NT2/D1 (cell line): ENCODE results near the gene ALMS1.
"Not testable (repeated sequence)": the region's sequence is repeated elsewhere in the genome, so short reads cannot be mapped to it uniquely, and the experiment has no call there.

Experiments
- DNase-seq: peaks from one replicate; pipeline ENCODE4 v3.0.0-alpha.2; 2011; ENCODE audit warnings: low read depth, low spot score
- H3K27me3 ChIP-seq: 2 replicates; pipeline ENCODE4 v1.6.0; 2011; ENCODE audit warnings: mild to moderate bottlenecking; ENCODE audit not compliant: insufficient read length, insufficient read depth
- H3K36me3 ChIP-seq: 2 replicates; pipeline ENCODE4 v1.6.1; 2011; ENCODE audit warnings: mild to moderate bottlenecking, low read length, mixed read lengths; ENCODE audit not compliant: insufficient read depth, insufficient read length
- H3K4me1 ChIP-seq: 2 replicates; pipeline ENCODE4 v1.5.1; 2011; ENCODE audit not compliant: insufficient read depth, insufficient read length
- H3K4me3 ChIP-seq: 2 replicates; pipeline ENCODE4 v1.5.1; 2011; ENCODE audit warnings: low read depth; ENCODE audit not compliant: insufficient read length
- H3K9ac ChIP-seq: 2 replicates; pipeline ENCODE4 v1.6.0; 2011; ENCODE audit warnings: low read depth; ENCODE audit not compliant: insufficient read length
- H3K9me3 ChIP-seq: 2 replicates; pipeline ENCODE4 v1.5.1; 2011; ENCODE audit warnings: mild to moderate bottlenecking, low read length; ENCODE audit not compliant: insufficient read depth
- SUZ12 ChIP-seq: IDR thresholded peaks from 2 replicates; pipeline ENCODE4 v1.6.1; 2011; ENCODE audit not compliant: insufficient read length, insufficient read depth; ENCODE audit errors: extremely low read depth
- YY1 ChIP-seq: IDR thresholded peaks from 2 replicates; pipeline ENCODE4 v1.6.1; 2011; ENCODE audit not compliant: insufficient read length, insufficient read depth
- ZNF274 ChIP-seq: IDR thresholded peaks from 2 replicates; pipeline ENCODE4 v1.6.1; 2011; ENCODE audit warnings: mild to moderate bottlenecking, low read depth, low read length

Gene ALMS1

DNA sequence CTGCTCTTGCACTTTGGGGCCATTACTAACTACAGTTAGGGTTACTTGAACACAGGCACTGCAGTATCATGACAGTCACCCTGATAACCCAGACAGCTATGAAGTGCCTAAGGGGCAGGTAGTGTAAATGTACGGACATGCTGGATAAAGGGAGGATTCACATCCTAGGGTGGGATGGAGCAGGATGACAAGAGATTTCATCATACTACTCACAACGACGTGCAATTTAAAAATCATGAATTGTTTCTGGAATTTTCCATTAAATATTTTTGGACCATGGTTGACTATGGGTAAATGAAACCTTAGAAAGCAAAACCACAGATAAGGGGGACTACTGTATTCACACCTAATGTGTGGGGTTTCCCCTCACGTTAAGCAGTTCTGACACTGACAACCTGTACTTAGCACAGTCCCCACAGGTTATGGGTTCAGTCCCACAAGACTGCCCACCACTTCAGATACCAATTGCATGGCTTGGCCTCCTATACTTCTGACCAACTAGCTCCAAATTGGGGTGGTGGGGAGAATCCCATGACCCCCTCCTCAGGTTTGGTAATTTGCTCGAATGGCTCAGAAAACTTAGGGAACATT is 180.7 kb downstream of the ALMS1 start:
- Histone ChIP-seq H3K4me1 (no peaks in the 10 kb centered on the region), H3K9me3 (no peaks in the 10 kb centered on the region), H3K36me3 (peaks cover 3% of the 10 kb centered on the region), H3K27me3 (no peaks in the 10 kb centered on the region), H3K4me3 (no peak overlapping the region), H3K9ac (no peak overlapping the region)
- DNase-seq: no peak
- TF ChIP-seq ZNF274: no peak
- TF ChIP-seq YY1: no peak
- TF ChIP-seq SUZ12: no peak

DNA sequence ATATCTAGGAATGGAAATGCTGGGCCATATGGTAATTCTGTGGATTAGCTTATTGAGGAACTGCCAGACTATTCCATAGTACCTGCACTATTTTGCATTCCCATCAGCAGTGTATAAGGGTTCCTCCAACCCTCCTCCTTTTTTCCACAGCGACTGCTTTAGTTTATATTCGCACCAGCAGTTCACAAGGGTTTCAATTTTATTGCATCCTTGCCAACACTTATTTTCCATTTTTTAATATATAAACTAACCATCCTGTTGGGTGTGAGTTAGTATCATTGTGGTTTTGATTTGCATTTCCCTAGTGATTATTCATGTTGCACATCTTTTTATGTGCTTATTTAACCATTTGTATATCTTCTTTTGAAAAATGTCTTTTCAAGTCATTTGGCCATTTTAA is 189.6 kb downstream of the ALMS1 start:
- H3K36me3 ChIP-seq: peaks cover 6% of the 10 kb centered on the region
- TF ChIP-seq SUZ12: no peak
- no peak for TF ChIP-seq ZNF274
- no peak for TF ChIP-seq YY1

DNA sequence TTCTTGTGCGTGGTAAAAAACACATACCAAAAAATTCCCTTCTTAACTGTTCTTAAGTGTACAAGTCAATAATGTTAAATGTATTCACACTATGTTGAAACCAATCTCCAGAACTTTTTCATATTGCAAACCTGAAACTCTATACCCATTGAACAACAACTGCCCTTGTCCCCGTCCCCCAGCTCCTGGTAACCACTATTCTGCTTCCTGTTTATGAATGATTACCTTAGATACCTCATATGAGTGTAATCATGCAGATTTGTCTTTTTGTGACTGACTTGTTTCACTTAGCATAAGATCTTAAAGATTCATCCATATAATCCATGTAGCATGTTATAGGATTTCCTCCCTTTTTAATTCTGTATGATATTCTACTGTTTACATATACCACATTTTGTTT is 196.7 kb downstream of the ALMS1 start:
- Histone ChIP-seq H3K9me3 (no peaks in the 10 kb centered on the region; the same call in 1 of the 2 replicates), H3K27me3 (no peaks in the 10 kb centered on the region), H3K4me1 (no peaks in the 10 kb centered on the region), H3K9ac (no peak overlapping the region), H3K36me3 (no peaks in the 10 kb centered on the region), H3K4me3 (no peak overlapping the region)
- DNase-seq: no peak
- TF ChIP-seq YY1 (no peak), ZNF274 (no peak), SUZ12 (no peak)

More for the DNA sequence above, 189.6 kb downstream of the ALMS1 start:
- no peaks in the 10 kb centered on the region for H3K9me3 ChIP-seq
- H3K4me1 ChIP-seq: no peaks in the 10 kb centered on the region
- no peaks in the 10 kb centered on the region for H3K27me3 ChIP-seq
- no peak for DNase-seq
- no peak overlapping the region for H3K9ac ChIP-seq
- H3K4me3 ChIP-seq: no peak overlapping the region

DNA sequence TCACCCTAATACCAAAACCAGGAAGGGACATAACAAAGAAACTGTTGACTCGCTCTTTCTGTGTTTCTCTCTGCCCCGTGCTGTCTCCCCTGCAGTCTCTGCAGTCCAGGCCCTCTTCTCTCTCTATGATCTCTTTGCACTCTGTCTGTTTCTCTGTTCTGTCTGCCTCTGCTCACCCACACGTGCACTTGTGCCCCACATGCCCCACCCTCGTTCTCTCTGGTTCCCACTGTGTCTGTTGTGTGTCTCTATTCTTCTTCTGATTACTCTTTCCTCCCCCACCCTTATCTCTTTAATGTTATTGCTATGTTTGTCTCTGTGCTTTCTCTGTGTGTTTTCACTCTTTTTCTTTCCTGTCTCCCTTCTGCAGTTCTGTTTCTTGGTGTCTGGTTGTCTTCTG is 202.5 kb downstream of the ALMS1 start:
- no peaks in the 10 kb centered on the region for H3K27me3 ChIP-seq
- TF ChIP-seq ZNF274 (no peak), YY1 (no peak), SUZ12 (no peak)
- no peaks in the 10 kb centered on the region for H3K36me3 ChIP-seq
- no peak overlapping the region for H3K9ac ChIP-seq
- no peaks in the 10 kb centered on the region; the same call in 1 of the 2 replicates for H3K9me3 ChIP-seq
- no peak for DNase-seq
- H3K4me3 ChIP-seq: no peak overlapping the region
- no peaks in the 10 kb centered on the region for H3K4me1 ChIP-seq

DNA sequence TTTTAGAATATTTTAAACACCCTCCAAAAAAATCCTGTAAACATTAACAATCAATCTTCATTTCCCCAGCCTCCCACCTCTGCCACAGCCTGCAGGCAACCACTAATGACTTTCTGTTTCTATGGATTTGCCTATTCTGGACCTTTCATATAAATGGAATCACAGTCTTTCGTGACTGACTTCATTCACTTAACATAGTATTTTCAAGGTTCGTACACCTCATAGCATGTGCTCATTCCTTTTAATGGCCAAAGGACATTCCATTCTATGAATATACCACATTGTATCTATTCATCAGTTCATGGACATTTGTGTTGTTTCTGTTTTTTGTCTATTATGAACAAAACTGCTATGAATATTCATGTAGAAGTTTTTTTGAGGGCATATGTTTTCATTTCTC is 208.0 kb downstream of the ALMS1 start:
- no peak for DNase-seq

GRCh38 chr2:73594251-73594650 is 208.6 kb downstream of the ALMS1 start:
- Histone ChIP-seq H3K36me3 (no peaks in the 10 kb centered on the region), H3K27me3 (no peaks in the 10 kb centered on the region), H3K9ac (no peak overlapping the region), H3K4me3 (no peak overlapping the region), H3K4me1 (no peaks in the 10 kb centered on the region), H3K9me3 (no peaks in the 10 kb centered on the region)
- no peak for DNase-seq
- TF ChIP-seq SUZ12 (no peak), YY1 (no peak), ZNF274 (no peak)

More for the DNA sequence above, 208.0 kb downstream of the ALMS1 start:
- no peak overlapping the region for H3K4me3 ChIP-seq
- H3K36me3 ChIP-seq: no peaks in the 10 kb centered on the region
- no peaks in the 10 kb centered on the region for H3K27me3 ChIP-seq
- no peak for TF ChIP-seq SUZ12
- no peak for TF ChIP-seq ZNF274
- no peak for TF ChIP-seq YY1
- no peaks in the 10 kb centered on the region for H3K9me3 ChIP-seq
- H3K4me1 ChIP-seq: no peaks in the 10 kb centered on the region
- no peak overlapping the region for H3K9ac ChIP-seq

DNA sequence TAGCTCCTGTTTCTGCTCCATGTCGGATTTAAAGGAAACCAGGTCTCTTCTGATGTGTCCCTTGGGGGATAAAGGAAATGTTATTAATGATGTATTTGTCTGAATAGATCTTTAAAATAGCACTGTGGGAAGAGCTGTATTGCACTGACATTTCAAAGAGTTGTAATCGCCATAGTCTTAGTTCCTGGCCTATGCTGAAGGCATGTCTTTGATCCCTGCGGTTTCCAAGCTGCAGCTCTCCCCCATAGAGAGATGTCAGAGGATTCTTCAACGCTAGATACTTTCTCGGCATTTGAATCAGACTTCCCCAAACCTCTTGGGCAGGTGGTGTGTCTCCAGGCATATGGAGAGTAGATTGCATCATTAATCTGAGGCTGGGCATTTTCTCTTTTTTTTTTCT is 216.1 kb downstream of the ALMS1 start:
- Histone ChIP-seq H3K9ac (no peak overlapping the region), H3K36me3 (peaks cover 10% of the 10 kb centered on the region), H3K9me3 (no peaks in the 10 kb centered on the region), H3K4me3 (no peak overlapping the region), H3K27me3 (no peaks in the 10 kb centered on the region), H3K4me1 (no peaks in the 10 kb centered on the region)
- no peak for TF ChIP-seq SUZ12
- TF ChIP-seq YY1: no peak
- TF ChIP-seq ZNF274: no peak
- DNase-seq: no peak

DNA sequence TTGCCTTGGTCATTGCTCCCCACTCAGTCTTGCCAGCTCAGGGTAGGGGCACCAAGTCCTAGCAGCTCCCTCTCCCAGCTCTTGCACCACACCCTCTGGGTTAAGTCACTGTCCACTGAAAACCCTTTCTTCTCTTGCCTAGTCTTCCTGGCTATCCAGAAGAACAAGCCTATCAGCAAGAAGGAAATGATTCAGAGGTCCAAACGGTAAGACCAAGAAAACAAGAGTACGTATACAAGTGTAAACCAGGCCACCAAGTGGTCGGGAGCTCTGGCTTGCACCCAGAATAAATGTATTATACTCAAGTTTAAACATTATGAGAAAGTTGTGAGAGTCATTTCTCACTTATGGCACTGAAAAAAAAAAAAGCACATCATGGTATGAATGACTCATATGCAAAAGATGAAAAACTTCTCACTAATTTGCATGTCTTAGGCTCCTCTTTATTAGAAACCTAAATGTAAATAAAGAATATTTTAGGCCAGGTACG is 217.5 kb downstream of the ALMS1 start:
- peaks cover 10% of the 10 kb centered on the region for H3K36me3 ChIP-seq
- H3K4me1 ChIP-seq, H3K9ac ChIP-seq, DNase-seq, H3K27me3 ChIP-seq, H3K9me3 ChIP-seq, H3K4me3 ChIP-seq: not testable (repeated sequence)

DNA sequence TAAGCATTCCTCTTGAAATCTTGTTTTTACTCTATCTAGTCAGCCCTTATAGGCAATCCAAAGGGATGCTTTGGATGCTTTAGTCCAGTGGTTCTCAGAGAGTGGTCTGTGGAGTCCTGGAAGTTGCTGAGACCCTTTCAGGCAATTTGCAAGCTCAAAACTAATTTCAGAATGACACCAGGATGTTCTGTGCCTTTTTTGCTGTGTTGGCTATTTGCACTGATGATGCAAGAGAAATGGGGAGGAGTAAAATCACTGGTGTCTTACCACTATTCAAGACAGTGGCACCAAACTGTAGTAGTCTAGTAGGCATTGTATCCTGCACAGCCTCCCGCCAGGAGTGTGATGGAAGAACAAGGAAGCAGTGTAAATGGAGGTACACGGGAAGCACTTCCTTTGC is 219.0 kb downstream of the ALMS1 start:
- not testable (repeated sequence) for H3K27me3 ChIP-seq, H3K9ac ChIP-seq, H3K4me1 ChIP-seq, H3K9me3 ChIP-seq, H3K4me3 ChIP-seq, DNase-seq
- H3K36me3 ChIP-seq: peaks cover 15% of the 10 kb centered on the region
